Femur (tissue), 1 donor: ENCODE results near the gene MACROH2A2.
A peak's percentile ranks its signal among the peaks of the same experiment; 100 is the strongest.
"Not testable (repeated sequence)": the region's sequence is repeated elsewhere in the genome, so short reads cannot be mapped to it uniquely, and the experiment has no call there.

Experiments
- DNase-seq: peaks from one replicate; pipeline ENCODE4 v3.0.0-alpha.2; 2017

The MACROH2A2 gene

GRCh38 chr10:70106958-70107791 is 54.5 kb downstream of the MACROH2A2 start:
- no peak for DNase-seq

GRCh38 chr10:70109064-70109729 is 56.6 kb downstream of the MACROH2A2 start:
- no peak for DNase-seq

GRCh38 chr10:70111496-70111895 is 58.9 kb downstream of the MACROH2A2 start:
- no peak for DNase-seq

GRCh38 chr10:70112071-70112470 is 59.4 kb downstream of the MACROH2A2 start:
- no peak for DNase-seq

- DNase-seq = no peak
These were observed 62.3 kb downstream of the MACROH2A2 start for GRCh38 chr10:70114902-70115301.

- peak; percentile 42 for DNase-seq
These were observed 63.5 kb downstream of the MACROH2A2 start for GRCh38 chr10:70115948-70116682.

GRCh38 chr10:70117646-70118045 is 65.0 kb downstream of the MACROH2A2 start:
- DNase-seq = no peak

- no peak for DNase-seq
These were observed 65.5 kb downstream of the MACROH2A2 start for GRCh38 chr10:70118196-70118595.

GRCh38 chr10:70119197-70119596 is 66.6 kb downstream of the MACROH2A2 start:
- DNase-seq = no peak

- no peak for DNase-seq
These were observed 67.0 kb downstream of the MACROH2A2 start for GRCh38 chr10:70119623-70120022.

- DNase-seq = no peak
These were observed 67.8 kb downstream of the MACROH2A2 start for GRCh38 chr10:70120417-70120816.

- DNase-seq = no peak
These were observed 68.8 kb downstream of the MACROH2A2 start for GRCh38 chr10:70121281-70121949.

- no peak for DNase-seq
These were observed 70.1 kb downstream of the MACROH2A2 start for GRCh38 chr10:70122742-70123141.

- not testable (repeated sequence) for DNase-seq
These were observed 70.5 kb downstream of the MACROH2A2 start for GRCh38 chr10:70123166-70123565.

- no peak for DNase-seq
These were observed 71.2 kb downstream of the MACROH2A2 start for GRCh38 chr10:70123817-70124216.

- no peak for DNase-seq
These were observed 71.8 kb downstream of the MACROH2A2 start for GRCh38 chr10:70124415-70124814.

GRCh38 chr10:70124918-70125317 is 72.3 kb downstream of the MACROH2A2 start:
- DNase-seq = no peak

- no peak for DNase-seq
These were observed 73.4 kb downstream of the MACROH2A2 start for GRCh38 chr10:70125918-70126552.

- DNase-seq = no peak
These were observed 74.2 kb downstream of the MACROH2A2 start for GRCh38 chr10:70126700-70127395.

GRCh38 chr10:70130878-70131559 is 78.4 kb downstream of the MACROH2A2 start:
- no peak for DNase-seq

- DNase-seq = no peak
These were observed 78.9 kb downstream of the MACROH2A2 start for GRCh38 chr10:70131560-70131937.
